ENCODE results near the gene TBC1D22A.
"Not testable (repeated sequence)": the region's sequence is repeated elsewhere in the genome, so short reads cannot be mapped to it uniquely, and the experiment has no call there.

Gene TBC1D22A

GRCh38 chr22:47102648-47103047 lies 340.2 kb downstream of the TBC1D22A start:
- FAIRE-seq (no peak), DNase-seq (ENCODE audit: insufficient read length, low spot score) (no peak)

- no peak for FAIRE-seq
Observed at GRCh38 chr22:47105085-47105484, 342.6 kb downstream of the TBC1D22A start.

GRCh38 chr22:47106806-47107205 lies 344.4 kb downstream of the TBC1D22A start:
- DNase-seq (ENCODE audit: insufficient read length, low spot score) (no peak), FAIRE-seq (no peak)

More at GRCh38 chr22:47105085-47105484, 342.6 kb downstream of the TBC1D22A start:
- no peak for DNase-seq (ENCODE audit: insufficient read length, low spot score)

GRCh38 chr22:47107431-47107830 lies 345.0 kb downstream of the TBC1D22A start:
- FAIRE-seq (no peak), DNase-seq (ENCODE audit: insufficient read length, low spot score) (no peak)

DNA sequence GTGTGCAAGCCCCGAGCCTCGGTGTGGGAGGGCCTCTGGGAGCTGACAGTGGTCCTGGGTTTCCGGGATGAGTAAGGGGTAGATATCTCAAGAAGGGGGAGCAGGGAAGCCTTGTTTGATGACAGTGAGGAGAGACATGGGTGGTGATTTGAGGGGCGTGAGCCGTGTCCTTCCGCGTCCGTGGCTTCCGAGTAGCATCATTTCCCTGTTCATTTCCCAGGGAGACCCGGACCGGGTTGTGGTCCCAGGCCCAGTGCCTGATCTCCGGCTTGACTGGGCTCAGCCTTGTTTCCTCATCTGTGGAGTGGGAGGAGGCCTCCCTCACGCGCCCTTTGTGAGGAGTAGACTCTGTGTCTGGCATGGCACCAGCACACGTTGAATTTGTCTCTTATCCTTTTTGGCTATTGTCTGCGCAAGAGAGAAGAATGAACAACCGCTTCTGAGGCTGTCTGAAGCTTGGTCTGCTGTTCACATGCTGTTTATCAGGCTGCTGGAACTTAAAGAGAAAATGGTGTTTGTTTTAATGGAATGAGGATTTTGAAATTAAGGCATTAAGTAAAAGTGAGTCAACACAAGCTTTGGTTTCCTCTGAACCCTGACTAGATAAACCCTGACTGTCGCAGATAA lies 348.5 kb downstream of the TBC1D22A start:
- FAIRE-seq (no peak), DNase-seq (ENCODE audit: insufficient read length, low spot score) (no peak)

DNA sequence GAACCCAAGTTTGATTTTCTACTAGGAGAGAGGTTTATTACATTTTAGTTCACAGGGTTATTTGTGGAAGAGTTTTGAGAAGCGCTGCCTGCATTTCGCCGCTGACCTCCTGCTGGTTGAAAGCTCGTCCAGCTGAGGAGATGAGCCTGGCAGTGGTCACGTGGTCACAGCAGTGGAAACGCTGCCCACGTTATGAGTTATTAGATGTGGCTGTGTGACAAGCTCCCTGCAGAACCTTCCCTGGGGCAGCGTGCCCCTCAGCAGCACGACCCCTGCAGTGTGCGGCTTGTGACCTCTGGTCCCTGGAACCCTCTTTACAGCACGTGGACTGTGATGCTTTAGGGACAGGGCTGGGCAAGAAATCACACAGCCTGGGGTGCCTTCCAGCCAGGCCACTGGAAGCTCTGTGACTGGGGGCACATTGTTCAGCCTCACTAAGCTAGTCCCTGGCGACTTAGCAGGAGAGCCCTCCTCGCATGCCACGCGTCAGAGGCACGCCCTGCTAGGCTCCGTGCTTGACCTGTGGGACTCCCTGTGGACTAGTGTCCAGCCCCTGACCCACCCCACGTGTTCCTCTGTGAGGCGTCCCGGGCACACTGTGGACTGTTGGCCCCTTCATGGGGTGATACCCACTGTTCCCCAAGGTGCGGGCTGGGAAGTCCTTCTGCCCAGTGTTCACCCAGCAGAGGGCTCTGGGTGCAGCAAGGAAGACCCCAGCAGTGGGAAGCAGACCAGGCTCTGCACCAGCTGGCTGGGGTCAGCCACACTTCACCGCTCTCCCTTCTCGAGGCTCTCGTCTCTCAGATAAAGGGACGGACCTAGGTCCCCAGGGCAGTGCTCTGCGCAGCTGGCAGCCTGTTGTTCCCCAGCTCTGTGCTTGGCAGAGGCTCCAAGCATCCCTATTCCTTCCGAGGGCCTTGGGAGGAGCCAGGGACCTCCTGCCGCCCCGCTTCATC lies 349.5 kb downstream of the TBC1D22A start:
- DNase-seq (ENCODE audit: insufficient read length, low spot score) (no peak), FAIRE-seq (no peak)

DNA sequence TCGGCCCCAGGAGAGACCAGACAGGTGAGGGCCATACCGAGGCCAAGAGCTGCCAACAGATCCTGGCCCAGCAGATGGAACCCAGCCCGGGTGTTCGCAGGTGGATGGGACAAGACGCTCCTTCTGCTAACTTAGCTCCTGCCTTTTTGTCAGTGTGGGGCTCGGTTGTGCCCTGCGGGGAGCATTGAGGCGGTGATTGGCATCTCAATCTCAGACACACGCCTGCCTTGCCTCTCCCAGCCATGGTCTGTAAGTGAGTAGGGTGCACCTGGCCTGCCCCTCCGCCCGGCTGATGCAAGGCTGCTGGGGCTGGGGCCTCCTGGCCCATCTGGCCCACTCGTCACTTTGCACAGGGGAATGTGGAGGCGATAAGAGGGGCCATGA lies 350.1 kb downstream of the TBC1D22A start:
- no peak for DNase-seq (ENCODE audit: insufficient read length, low spot score)
- no peak for FAIRE-seq

GRCh38 chr22:47112994-47113852 lies 350.8 kb downstream of the TBC1D22A start:
- DNase-seq (ENCODE audit: insufficient read length, low spot score) (no peak), FAIRE-seq (no peak)

- DNase-seq (ENCODE audit: insufficient read length, low spot score) (no peak), FAIRE-seq (no peak)
Observed at GRCh38 chr22:47113853-47114415, 351.5 kb downstream of the TBC1D22A start.

DNA sequence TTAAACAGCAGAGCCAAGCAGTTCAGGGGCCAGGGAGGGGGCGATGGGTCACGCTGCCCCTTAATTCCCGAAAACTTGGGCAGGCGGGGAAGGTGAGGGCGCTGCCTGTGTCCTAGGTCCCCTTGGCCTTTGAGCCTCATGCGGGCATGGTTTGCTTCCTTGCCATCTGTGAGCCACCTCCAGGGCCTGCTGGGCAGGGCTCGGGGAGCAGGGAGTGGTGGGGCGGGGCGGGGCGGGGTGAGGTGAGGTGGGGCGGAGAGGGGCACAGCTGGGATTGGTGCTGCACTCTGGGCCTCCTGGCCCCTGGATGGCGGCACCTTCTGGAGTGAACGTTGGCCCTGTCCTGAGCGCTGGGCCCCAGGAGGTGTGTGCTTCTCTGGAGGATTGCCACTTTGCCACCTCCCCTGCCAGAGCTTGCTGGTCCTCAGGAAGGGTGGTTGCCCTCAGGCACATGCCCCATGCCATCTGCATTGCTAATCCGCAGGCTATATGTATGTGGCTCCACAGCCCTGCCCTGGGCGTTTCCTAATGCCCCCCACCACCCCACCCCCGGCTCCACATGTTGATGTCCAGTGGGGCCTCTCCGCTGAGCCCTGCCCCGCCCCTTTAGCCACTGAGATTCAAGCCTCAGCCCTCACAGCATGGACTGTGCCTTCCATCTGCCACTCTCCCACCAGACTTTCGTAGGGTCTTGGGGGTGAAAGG lies 352.5 kb downstream of the TBC1D22A start:
- FAIRE-seq (no peak), DNase-seq (ENCODE audit: insufficient read length, low spot score) (no peak)

DNA sequence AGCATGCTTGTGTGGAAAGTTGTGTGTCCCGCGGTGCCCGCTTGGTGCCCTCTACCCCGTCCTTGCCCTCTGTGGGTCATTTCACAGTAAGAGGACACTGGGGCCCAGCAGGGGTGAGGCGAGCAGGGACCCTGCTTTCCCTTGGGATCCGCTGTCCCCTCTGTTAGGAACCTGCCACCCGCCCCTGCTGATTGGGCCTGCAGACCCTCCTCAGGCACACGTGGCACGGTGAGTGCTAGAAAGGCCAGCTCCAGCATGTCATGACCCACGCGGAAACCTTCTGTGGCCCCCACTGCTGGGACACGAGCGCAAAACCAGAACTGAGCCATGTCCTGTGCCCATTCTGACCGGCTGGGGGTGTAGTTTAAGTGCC lies 353.1 kb downstream of the TBC1D22A start:
- FAIRE-seq (no peak), DNase-seq (ENCODE audit: insufficient read length, low spot score) (no peak)

DNA sequence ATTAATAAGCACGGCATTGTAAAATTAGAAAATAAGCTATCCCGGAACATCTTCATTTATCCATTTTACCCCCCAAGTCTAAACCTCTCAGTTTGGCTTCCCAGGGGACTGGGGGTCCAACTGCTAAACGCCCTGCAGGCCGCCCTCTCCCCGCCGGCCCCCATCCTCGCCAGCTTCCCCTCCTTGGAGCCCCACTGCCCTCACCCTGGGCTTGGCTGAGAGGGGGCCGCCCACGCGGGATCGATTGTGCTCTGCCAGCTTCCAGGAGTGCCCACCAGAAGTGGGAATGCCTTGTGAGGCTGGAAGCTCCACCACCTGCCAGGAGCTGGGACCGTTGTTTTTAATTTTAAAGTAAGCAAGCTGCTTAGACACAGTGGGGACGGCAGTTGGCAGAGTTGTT lies 353.5 kb downstream of the TBC1D22A start:
- FAIRE-seq = no peak
- no peak for DNase-seq (ENCODE audit: insufficient read length, low spot score)

- no peak for DNase-seq (ENCODE audit: insufficient read length, low spot score)
- FAIRE-seq = no peak
Observed at GRCh38 chr22:47116426-47117341, 354.2 kb downstream of the TBC1D22A start.

DNA sequence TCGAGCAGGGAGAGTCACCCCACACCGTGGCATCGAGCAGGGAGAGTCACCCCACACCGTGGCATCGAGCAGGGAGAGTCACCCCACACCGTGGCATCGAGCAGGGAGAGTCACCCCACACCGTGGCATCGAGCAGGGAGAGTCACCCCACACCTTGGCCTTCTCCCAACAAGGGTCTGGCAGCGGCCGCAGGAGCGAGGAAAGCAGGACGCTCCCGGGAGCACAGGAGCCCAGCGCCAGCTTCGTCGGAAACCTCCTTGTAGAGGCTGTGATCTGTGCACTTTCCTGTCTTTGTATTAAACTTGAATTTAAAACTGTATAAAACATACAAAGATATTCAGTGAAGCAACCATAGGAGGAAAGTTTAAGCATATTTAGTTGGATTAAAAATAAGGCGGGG lies 355.0 kb downstream of the TBC1D22A start:
- FAIRE-seq; DNase-seq (ENCODE audit: insufficient read length, low spot score): not testable (repeated sequence)

- FAIRE-seq = no peak
- DNase-seq (ENCODE audit: insufficient read length, low spot score) = no peak
Observed at GRCh38 chr22:47119181-47119580, 356.7 kb downstream of the TBC1D22A start.

- no peak for FAIRE-seq
- no peak for DNase-seq (ENCODE audit: insufficient read length, low spot score)
Observed at GRCh38 chr22:47120399-47120798, 357.9 kb downstream of the TBC1D22A start.

- DNase-seq (ENCODE audit: insufficient read length, low spot score) (no peak), FAIRE-seq (no peak)
Observed at GRCh38 chr22:47121791-47122190, 359.3 kb downstream of the TBC1D22A start.

GRCh38 chr22:47122441-47123000 lies 360.1 kb downstream of the TBC1D22A start:
- no peak for FAIRE-seq

More at GRCh38 chr22:47122441-47123000, 360.1 kb downstream of the TBC1D22A start:
- DNase-seq (ENCODE audit: insufficient read length, low spot score) = no peak
